DLD1 (cell line): Measurements from ENCODE around the gene PSME4.
"Not testable (repeated sequence)": the region's sequence is repeated elsewhere in the genome, so short reads cannot be mapped to it uniquely, and the experiment has no call there.

ENCODE experiments used
- in situ Hi-C: cut with HindIII; loops from 2 replicates; pipeline ENCODE4 v1.10.0; 2017; ENCODE audit warnings: low sequenced_read_pairs

The PSME4 gene

GRCh38 chr2:53851052-53851757 is 119.6 kb downstream of the PSME4 start:
- in situ Hi-C loops = not testable (repeated sequence)

GRCh38 chr2:53848062-53848461 is 122.7 kb downstream of the PSME4 start:
- in situ Hi-C loops = no loop called here

GRCh38 chr2:53843595-53843994 is 127.2 kb downstream of the PSME4 start:
- in situ Hi-C loops = no loop called here

GRCh38 chr2:53842891-53843290 is 127.9 kb downstream of the PSME4 start:
- in situ Hi-C loops = no loop called here

- in situ Hi-C loops = not testable (repeated sequence)
Observed at GRCh38 chr2:53841651-53842050, 129.1 kb downstream of the PSME4 start.

GRCh38 chr2:53840580-53840979 is 130.2 kb downstream of the PSME4 start:
- in situ Hi-C loops = no loop called here

GRCh38 chr2:53829980-53830290 is 140.9 kb downstream of the PSME4 start:
- in situ Hi-C loops = not testable (repeated sequence)

- in situ Hi-C loops = no loop called here
Observed at GRCh38 chr2:53829273-53829979, 141.4 kb downstream of the PSME4 start.

- in situ Hi-C loops = no loop called here
Observed at GRCh38 chr2:53828331-53828730, 142.5 kb downstream of the PSME4 start.

GRCh38 chr2:53827398-53828175 is 143.2 kb downstream of the PSME4 start:
- in situ Hi-C loops = no loop called here

GRCh38 chr2:53826587-53827397 is 144.0 kb downstream of the PSME4 start:
- in situ Hi-C loops = no loop called here

GRCh38 chr2:53826030-53826410 is 144.8 kb downstream of the PSME4 start:
- in situ Hi-C loops = no loop called here

GRCh38 chr2:53823639-53824038 is 147.2 kb downstream of the PSME4 start:
- in situ Hi-C loops = not testable (repeated sequence)

GRCh38 chr2:53821810-53822209 is 149.0 kb downstream of the PSME4 start:
- in situ Hi-C loops = no loop called here

GRCh38 chr2:53820711-53821110 is 150.1 kb downstream of the PSME4 start:
- in situ Hi-C loops = no loop called here

- in situ Hi-C loops = no loop called here
Observed at GRCh38 chr2:53820048-53820447, 150.7 kb downstream of the PSME4 start.

GRCh38 chr2:53819634-53820033 is 151.2 kb downstream of the PSME4 start:
- in situ Hi-C loops = no loop called here

GRCh38 chr2:53818854-53819435 is 151.8 kb downstream of the PSME4 start:
- in situ Hi-C loops = no loop called here
